ENCODE data around the gene TIPARP. TPM values are rescaled to one million over a fixed set of nuclear protein-coding genes. Genes with fewer than 3 reads are reported as not detected.
A peak's percentile ranks its signal among the peaks of the same experiment; 100 is the strongest.

TIPARP gene
- total RNA-seq, 6 experiments from 2014 or later = 10.2 to 19.5 (median 16.4) TPM

GRCh38 chr3:156682501-156682900 lies 8.1 kb downstream of the TIPARP start:
- H3K4me3 ChIP-seq = no peak overlapping the region
- 55% methylated on average over 1 of the region's 1 CpG for WGBS (ENCODE audit: insufficient coverage, low coverage, low lambda C conversion rate, missing lambda C conversion rate)
- H3K36me3 ChIP-seq = peaks cover 0 to 20% (median 9%) of the 10 kb centered on the region in 4 donors
- no peaks in the 10 kb centered on the region for H3K27me3 ChIP-seq
- no peaks in the 10 kb centered on the region for H3K9me3 ChIP-seq
- H3K27ac ChIP-seq = no peak overlapping the region
- ATAC-seq (no peak), DNase-seq (no peak)
- peaks cover 0 to 52% (median 18%) of the 10 kb centered on the region in 4 donors for H3K4me1 ChIP-seq
- intact Hi-C loops (cut with DNase I) = no loop called here
- TF ChIP-seq POLR2A (IDR thresholded peaks at IDR 0.05) (no peak), CTCF (IDR thresholded peaks at IDR 0.05) (no peak)

- peaks cover 0 to 48% (median 18%) of the 10 kb centered on the region in 4 donors for H3K4me1 ChIP-seq
- intact Hi-C loops (cut with DNase I) = no loop called here
- DNase-seq (no peak), ATAC-seq (no peak)
- no peaks in the 10 kb centered on the region for H3K9me3 ChIP-seq
- TF ChIP-seq POLR2A (IDR thresholded peaks at IDR 0.05) = no peak
- TF ChIP-seq CTCF (IDR thresholded peaks at IDR 0.05) = no peak
- H3K27ac ChIP-seq = no peak overlapping the region
- no peak overlapping the region for H3K4me3 ChIP-seq
- H3K36me3 ChIP-seq = peaks cover 0 to 17% (median 9%) of the 10 kb centered on the region in 4 donors
- H3K27me3 ChIP-seq = no peaks in the 10 kb centered on the region
Observed at GRCh38 chr3:156682963-156683362, 8.6 kb downstream of the TIPARP start.

GRCh38 chr3:156685198-156685597 lies 10.8 kb downstream of the TIPARP start:
- DNase-seq (no peak), ATAC-seq (peak in 2 of 4 donors; percentile 5 to 15)
- 35% methylated on average over 2 of the region's 2 CpGs for WGBS (ENCODE audit: insufficient coverage, low coverage, low lambda C conversion rate, missing lambda C conversion rate)
- intact Hi-C loops (cut with DNase I) = no loop called here
- Histone ChIP-seq H3K4me3 (no peak overlapping the region), H3K4me1 (peaks cover 0 to 49% (median 18%) of the 10 kb centered on the region in 4 donors), H3K27ac (no peak overlapping the region), H3K27me3 (no peaks in the 10 kb centered on the region), H3K9me3 (no peaks in the 10 kb centered on the region), H3K36me3 (peaks cover 0 to 6% (median 2%) of the 10 kb centered on the region in 4 donors)
- TF ChIP-seq POLR2A (IDR thresholded peaks at IDR 0.05) (no peak), CTCF (IDR thresholded peaks at IDR 0.05) (no peak)

- ATAC-seq (peak; percentile 19 to 63 (median 40)), DNase-seq (no peak)
- TF ChIP-seq CTCF (IDR thresholded peaks at IDR 0.05) (no peak), POLR2A (IDR thresholded peaks at IDR 0.05) (no peak)
- intact Hi-C loops (cut with DNase I) = no loop called here
- Histone ChIP-seq H3K9me3 (no peaks in the 10 kb centered on the region), H3K4me1 (peaks cover 0 to 49% (median 15%) of the 10 kb centered on the region in 4 donors), H3K4me3 (no peak overlapping the region), H3K36me3 (peaks cover 0 to 4% (median 0%) of the 10 kb centered on the region in 4 donors), H3K27ac (no peak overlapping the region), H3K27me3 (no peaks in the 10 kb centered on the region)
Observed at GRCh38 chr3:156685752-156686151, 11.4 kb downstream of the TIPARP start.

- no peak for TF ChIP-seq POLR2A (IDR thresholded peaks at IDR 0.05)
- intact Hi-C loops (cut with DNase I) = no loop called here
Observed at GRCh38 chr3:156687023-156687422, 12.6 kb downstream of the TIPARP start.

More at GRCh38 chr3:156687023-156687422, 12.6 kb downstream of the TIPARP start:
- Histone ChIP-seq H3K4me1 (peaks cover 0 to 49% (median 11%) of the 10 kb centered on the region in 4 donors), H3K27ac (no peak overlapping the region), H3K4me3 (no peak overlapping the region), H3K36me3 (peaks cover 0 to 4% (median 0%) of the 10 kb centered on the region in 4 donors), H3K9me3 (no peaks in the 10 kb centered on the region), H3K27me3 (no peaks in the 10 kb centered on the region)
- peak; percentile 28 to 64 (median 44) for ATAC-seq
- DNase-seq = no peak

Data from right lobe of liver (tissue), 6 donors.